PFSK-1 (cell line): Measurements from ENCODE around the gene DCAF5.

Source experiments
- POLR2AphosphoS5 ChIP-seq: IDR thresholded peaks from 2 replicates; pipeline ENCODE4 v1.6.1; 2012; ENCODE audit warnings: low read depth, mild to moderate bottlenecking, control low read depth, low read length, moderate library complexity
- TAF1 ChIP-seq: IDR thresholded peaks from 2 replicates; pipeline ENCODE4 v1.6.1; 2012; ENCODE audit warnings: low read length, control low read depth, borderline replicate concordance; ENCODE audit not compliant: insufficient read depth

GRCh38 chr14:69064596-69064995 is 88.3 kb downstream of the DCAF5 start:
- TF ChIP-seq TAF1 (no peak), POLR2AphosphoS5 (no peak)
